ENCODE data around the gene BATF2.

GRCh38 chr11:65016705-65017104 is 19.9 kb upstream of the BATF2 start:
- TF ChIP-seq, protein P1, sequence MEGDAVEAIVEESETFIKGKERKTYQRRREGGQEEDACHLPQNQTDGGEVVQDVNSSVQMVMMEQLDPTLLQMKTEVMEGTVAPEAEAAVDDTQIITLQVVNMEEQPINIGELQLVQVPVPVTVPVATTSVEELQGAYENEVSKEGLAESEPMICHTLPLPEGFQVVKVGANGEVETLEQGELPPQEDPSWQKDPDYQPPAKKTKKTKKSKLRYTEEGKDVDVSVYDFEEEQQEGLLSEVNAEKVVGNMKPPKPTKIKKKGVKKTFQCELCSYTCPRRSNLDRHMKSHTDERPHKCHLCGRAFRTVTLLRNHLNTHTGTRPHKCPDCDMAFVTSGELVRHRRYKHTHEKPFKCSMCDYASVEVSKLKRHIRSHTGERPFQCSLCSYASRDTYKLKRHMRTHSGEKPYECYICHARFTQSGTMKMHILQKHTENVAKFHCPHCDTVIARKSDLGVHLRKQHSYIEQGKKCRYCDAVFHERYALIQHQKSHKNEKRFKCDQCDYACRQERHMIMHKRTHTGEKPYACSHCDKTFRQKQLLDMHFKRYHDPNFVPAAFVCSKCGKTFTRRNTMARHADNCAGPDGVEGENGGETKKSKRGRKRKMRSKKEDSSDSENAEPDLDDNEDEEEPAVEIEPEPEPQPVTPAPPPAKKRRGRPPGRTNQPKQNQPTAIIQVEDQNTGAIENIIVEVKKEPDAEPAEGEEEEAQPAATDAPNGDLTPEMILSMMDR (IDR thresholded peaks at IDR 0.05; ENCODE audit: low read length), result no peak
- TF ChIP-seq EZH2 (optimal IDR thresholded peaks at IDR 0.05; ENCODE audit: low read depth, low read length), result no peak

All from MM.1S (cell line).